A549 (cell line): Measurements from ENCODE around the gene SSC5D.

Experiments
- CEBPB ChIP-seq, 2 experiments: fragments of >200 bp in 1 of 2; sonication (Bioruptor Twin) in 1 of 2; formaldehyde crosslinking in 1 of 2; IDR thresholded peaks; 2 replicates each; pipeline ENCODE4 v1.6.1; 2012 to 2016
- CHD4 ChIP-seq: fragments of 200-600 bp; sonication (generic); IDR thresholded peaks from 2 replicates; pipeline ENCODE4 v1.6.1; 2016; ENCODE audit warnings: antibody characterized with exemption, mild to moderate bottlenecking, borderline replicate concordance
- CTCF ChIP-seq: fragments of >200 bp; sonication (Bioruptor Twin); formaldehyde crosslinking; IDR thresholded peaks from 3 replicates; pipeline ENCODE4 v1.5.1; 2016
- MAX ChIP-seq: IDR thresholded peaks from 2 replicates; pipeline ENCODE4 v1.6.1; 2012
- POLR2AphosphoS2 ChIP-seq: conservative IDR thresholded peaks from 2 replicates; pipeline ENCODE4 v1.6.1; 2012; ENCODE audit warnings: low read length, improper control_type of control experiment, inconsistent platforms
- RAD21 ChIP-seq, 2 experiments: fragments of >200 bp in 1 of 2; sonication (Bioruptor Twin) in 1 of 2; formaldehyde crosslinking in 1 of 2; IDR thresholded peaks in 1 of 2; conservative IDR thresholded peaks in 1 of 2; 2 replicates in 1 of 2; 3 replicates in 1 of 2; pipeline ENCODE4 v1.6.1; 2012 to 2018; ENCODE audit warnings: inconsistent platforms in 1 of 2
- ZFP36 ChIP-seq: fragments of 450-650 bp; IDR thresholded peaks from 2 replicates; pipeline ENCODE4 v1.6.1; 2014; ENCODE audit warnings: borderline replicate concordance; ENCODE audit not compliant: partially characterized antibody

GRCh38 chr19:55500368-55500952, 12.2 kb downstream of the SSC5D start:
- TF ChIP-seq MAX = no peak
- TF ChIP-seq CTCF = no peak
- TF ChIP-seq RAD21 (conservative IDR thresholded peaks at IDR 0.05 in 1 of 2, IDR thresholded peaks at IDR 0.05 in 1 of 2) = no peak
- TF ChIP-seq CEBPB (IDR thresholded peaks at IDR 0.05) = no peak
- no peak for TF ChIP-seq ZFP36
- TF ChIP-seq CHD4 = no peak
- TF ChIP-seq POLR2AphosphoS2 = no peak
